ENCODE results near the gene TNF.
"Not testable (repeated sequence)": the region's sequence is repeated elsewhere in the genome, so short reads cannot be mapped to it uniquely, and the experiment has no call there.

Gene TNF

DNA sequence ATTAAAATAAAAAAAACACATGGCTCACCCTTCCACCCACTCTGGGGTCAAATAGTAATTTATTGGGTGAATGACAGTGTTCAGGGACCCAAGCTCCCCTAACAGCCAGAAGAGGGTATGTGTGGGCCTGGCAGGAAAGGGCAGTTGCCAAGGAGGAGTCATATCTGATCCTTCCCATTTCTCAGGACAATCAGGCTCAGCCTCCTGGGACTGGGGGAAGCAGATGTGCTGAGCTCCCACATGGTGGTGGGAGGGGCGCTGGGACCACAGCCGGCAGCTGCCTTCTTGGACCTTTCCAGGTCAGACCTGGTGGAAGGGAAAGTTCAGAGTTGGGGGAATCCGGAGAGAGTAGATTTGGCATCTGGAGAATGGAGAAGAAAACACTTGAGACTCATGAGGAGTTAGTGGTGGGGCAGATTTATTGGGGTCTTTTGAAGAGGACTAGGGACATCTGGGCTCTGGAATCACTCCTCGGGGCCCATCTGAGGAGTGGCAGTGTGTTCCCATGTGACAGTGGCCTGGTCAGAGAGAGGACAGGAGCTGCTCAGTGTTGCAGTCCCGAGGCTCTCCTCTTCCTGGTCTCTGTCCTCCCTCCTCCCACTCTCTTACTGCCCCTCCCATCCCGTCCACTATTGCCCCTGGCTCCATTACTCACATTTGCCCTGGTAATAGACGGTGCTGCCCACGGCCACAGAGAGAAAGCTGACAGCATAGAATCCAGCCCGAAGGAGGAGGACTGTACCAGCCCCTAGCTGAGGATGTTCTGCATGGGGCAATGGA lies 13.7 kb downstream of the TNF start:
- DNase-seq (ENCODE audit: low read depth in 2 of 2): no peak

DNA sequence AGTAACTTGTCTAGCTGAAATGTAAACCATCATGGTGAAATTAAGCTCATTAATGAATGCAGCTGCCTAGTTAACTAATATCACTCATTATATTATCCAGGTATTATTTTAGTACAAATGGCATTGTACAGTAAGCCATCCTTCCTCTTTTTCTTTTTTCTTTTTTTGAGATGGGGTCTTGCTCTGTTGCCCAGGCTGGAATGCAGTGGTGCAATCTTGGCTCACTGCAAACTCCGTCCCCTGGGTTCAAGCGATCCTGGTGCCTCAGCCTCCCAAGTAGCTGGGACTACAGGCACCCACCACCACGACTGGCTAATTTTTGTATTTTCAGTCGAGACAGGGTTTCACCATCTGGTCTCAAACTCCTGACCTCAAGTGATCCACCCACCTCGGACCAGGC lies 15.3 kb downstream of the TNF start:
- not testable (repeated sequence) for DNase-seq (ENCODE audit: low read depth in 2 of 2)

DNA sequence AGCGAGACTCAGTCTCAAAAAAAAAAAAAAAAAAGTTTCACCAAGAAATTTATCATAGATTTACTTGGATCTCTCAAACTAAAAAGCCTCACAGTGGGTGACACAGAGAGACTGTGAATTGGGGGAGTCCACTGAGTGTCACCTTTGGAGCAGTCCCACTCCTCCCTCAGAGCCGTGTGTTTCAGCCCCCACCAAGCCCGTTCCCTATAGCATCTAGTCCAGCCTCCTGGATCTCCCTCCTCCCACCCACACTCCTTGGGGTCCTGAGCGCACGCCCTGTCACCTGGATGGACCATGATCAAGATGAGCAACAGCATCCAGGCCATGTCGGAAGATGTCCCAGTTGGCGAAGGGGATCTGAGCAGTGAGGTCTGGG lies 17.0 kb downstream of the TNF start:
- DNase-seq (ENCODE audit: low read depth in 2 of 2): no peak

GRCh38 chr6:31597006-31597405 lies 21.6 kb downstream of the TNF start:
- no peak for DNase-seq (ENCODE audit: low read depth in 2 of 2)

GRCh38 chr6:31607317-31607716 lies 32.0 kb downstream of the TNF start:
- DNase-seq (ENCODE audit: low read depth in 2 of 2): no peak

DNA sequence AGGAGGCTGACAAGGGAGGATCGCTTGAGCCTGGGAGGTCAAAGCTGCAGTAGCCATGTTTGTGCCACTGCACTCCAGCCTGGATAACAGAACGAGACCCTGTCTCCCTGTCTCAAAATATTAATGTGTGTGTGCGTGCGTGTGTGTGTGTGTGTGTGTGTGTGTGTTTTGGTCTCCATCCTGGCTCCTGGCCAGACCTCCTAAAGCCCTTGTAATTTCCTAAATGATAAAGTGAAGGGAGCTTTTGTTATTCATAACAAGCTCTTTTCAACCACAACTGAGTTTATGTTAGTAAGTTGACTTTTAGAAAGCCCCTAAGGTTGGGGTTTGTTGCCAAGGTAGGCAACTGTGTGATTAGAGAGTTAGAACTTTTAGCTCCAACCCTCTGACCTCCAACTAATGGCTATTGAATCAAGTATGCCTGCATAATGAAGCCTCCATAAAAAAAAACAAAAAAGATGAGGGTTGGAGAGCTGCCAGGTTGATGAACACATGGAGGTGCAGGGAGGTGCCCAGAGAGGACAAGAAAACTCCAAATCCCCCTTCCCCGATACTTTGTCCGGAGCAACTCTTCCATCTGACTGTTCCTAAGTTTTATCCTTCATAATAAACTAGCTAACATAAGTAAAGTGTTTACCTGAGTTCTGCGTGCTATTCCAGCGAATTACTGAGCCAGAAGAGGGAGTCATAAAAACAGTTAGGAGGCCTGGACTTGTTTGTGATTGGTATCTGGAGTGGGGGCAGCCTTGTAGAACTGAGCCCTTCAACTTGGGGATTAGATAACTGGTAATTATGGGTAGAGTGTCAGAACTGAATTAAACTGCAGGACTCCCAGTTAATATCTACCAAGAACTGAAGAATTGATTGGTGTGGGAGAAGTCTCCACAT lies 34.4 kb downstream of the TNF start:
- DNase-seq (ENCODE audit: low read depth in 2 of 2): no peak

GRCh38 chr6:31610968-31611367 lies 35.6 kb downstream of the TNF start:
- DNase-seq (ENCODE audit: low read depth in 2 of 2): no peak

- no peak for DNase-seq (ENCODE audit: low read depth in 2 of 2)
Observed at GRCh38 chr6:31614075-31614619, 38.8 kb downstream of the TNF start.

DNA sequence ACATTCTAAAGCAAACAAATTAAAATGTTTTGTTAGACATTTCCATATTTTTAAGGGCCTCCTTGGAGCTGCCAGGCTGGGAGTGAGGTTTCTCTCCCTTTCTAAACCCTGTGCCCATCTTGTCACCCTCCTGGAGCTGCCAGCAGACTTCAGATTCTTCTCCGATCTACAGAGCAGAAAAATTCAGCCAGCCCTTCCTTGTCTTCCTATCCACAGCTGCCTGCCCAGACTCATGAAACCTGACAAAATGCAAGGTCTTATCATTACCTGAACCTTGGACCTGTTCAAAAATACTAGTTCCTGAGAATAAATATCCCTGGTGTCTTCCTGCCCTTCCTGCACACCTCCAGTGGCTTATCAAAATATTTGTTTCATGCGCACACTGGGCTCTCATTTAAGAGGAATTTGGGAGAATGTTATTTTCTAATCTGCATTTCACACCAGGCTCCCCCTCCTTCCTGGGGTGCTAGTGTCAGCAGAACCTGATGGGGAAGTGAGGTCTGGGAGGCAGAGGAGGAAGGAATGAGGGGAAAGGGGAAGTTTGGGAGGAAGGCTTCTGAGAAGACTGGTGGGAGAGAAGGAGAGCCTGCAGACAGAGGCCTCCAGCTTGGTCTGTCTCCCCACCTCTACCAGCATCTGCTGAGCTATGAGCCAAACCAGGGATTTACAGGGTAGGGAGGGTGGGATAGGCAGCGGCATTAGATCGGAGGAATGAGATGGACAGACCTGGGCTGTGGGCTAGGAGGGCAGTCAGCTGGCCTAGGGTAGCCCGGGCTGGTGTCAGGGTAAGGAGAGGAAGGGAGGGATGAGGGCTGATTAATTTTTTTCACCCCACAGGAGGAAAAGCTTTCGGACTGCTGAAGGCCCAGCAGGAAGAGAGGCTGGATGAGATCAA lies 39.6 kb downstream of the TNF start, which contains the start of gene AIF1:
TSS of gene AIF1 (plus strand) at position 551 of the 895 bp plus-strand sequence. CDS start at position 647, 96 bp downstream.
- no peak for DNase-seq (ENCODE audit: low read depth in 2 of 2)

DNA sequence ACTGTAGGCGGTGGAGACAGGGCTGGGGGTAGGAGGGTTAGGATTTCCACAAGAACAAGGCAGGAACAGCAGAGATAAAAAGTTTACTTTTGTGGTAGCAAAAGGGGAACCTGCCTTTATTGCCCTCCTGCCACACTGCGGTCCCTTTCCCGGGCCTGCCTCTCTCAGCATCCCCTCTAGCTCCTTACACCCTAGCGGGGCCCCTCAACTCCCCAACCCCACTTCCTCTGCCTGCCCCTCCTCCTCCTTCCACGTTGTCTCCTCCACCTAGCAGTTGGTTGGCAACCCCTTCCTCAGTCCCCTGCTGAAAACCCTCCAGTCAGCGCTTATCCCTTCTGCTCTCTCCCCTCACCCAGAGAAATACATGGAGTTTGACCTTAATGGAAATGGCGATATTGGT lies 40.4 kb downstream of the TNF start:
- DNase-seq (ENCODE audit: low read depth in 2 of 2): no peak

DNA sequence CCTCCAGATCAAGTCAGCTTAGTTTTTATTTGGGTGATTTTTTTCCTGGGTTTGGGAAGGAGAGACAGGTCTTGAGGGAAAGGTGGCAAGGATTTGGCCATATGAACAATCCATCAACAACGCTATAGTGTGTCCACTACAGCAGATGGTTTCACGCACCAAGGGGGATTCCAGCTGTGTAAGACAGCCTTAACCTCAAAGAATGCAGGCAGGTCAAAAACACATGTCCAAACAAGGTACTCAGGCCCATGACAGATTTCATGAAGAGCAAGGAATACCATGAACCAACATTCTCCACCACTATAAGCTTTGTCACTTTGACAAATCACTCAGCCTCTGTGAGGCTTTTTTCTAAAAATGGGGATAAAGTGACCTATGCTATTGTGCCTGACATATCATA lies 41.6 kb downstream of the TNF start:
- DNase-seq (ENCODE audit: low read depth in 2 of 2): no peak

- peak; percentile 80 to 95 for DNase-seq (ENCODE audit: low read depth in 2 of 2)
Observed at GRCh38 chr6:31619805-31620585, 44.6 kb downstream of the TNF start.

DNA sequence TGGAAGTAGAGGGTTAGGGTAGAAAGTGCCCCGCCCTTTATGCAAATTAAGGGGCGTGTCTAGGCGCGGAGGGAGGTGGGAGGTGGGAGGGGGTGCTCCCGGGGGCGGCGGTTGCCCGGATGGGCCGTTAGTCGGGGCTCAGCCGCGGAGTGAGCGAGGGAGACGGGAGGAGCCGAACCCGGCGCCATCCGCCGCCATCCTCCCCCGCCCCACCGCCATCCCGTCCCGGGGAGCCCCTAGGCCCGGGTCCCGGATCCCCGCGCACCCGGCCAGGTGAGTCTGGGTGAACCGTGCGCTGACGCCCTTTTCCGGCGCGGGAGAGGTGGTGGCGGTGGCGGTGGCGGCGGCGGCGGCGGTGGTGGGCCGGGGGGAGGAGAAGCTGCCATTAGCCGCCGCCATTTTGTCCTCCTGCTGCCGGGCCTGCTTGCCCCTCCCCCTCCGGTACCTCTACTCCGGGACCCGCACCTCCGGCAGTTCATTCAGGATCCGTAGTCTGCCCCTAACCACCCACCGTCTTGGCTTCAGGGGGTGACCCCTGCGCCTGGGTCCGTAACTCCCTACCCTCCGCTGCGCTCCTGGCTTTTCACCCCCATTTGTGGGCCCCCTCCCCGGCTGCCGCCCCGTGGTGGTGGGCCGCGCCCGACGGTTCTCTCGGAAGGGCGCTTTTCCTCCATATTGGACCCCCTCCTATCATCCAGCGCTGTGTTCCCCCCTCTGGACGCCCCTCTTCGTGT lies 45.4 kb downstream of the TNF start, which contains the start of gene PRRC2A:
TSS of gene PRRC2A (plus strand) at position 130 of the 734 bp plus-strand sequence. CDS start 2,075 bp downstream, outside the sequence.
- DNase-seq (ENCODE audit: low read depth in 2 of 2): peak in 1 of 2 donors; percentile 94

DNA sequence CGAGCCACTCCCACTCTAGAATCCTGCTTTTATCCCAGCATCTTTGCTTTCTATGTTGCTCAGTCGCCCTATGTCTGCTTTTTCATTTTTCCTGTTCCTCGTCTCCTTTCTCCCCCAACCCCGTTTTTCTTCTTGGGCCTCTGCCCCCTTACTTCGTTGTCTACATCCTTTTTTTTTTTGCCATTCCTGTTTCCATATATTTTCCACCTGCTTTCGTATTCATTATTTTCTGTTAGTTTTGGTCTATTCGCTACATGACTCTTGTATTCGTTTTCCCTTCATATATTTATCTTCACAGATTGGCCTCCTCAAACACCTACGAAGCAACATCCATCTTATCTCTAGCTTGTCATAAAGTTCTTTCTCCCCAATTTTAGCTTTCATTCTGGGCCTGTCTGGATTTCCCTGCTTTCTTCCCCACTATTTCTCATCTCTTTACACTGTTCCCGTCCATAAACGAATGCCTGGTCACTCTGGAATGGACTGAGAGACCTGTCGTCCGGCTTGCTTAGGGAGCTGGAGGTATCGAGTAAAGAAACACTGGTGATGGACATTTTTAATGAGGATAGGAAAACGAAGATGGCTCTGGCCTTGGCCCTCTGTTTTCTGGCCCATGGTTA lies 46.1 kb downstream of the TNF start:
- DNase-seq (ENCODE audit: low read depth in 2 of 2): no peak

GRCh38 chr6:31621991-31622390 lies 46.6 kb downstream of the TNF start:
- DNase-seq (ENCODE audit: low read depth in 2 of 2): no peak

DNA sequence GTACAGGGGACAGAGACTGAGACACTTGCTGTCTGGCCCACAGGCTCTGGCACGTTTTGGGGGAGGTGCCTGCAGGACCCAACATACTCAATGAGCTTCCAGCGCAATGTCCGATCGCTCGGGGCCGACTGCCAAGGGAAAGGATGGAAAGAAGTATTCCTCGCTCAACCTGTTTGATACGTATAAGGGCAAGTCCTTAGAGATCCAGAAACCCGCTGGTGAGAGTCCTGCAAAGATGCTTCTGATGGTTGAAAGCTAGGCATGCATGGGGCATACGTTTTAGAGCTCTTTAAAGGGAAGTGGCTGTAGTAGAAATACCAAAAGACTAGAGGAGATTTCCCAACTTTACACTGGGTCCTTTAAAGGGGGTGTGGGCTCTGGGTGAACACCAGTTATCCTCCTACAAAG lies 47.3 kb downstream of the TNF start:
- DNase-seq (ENCODE audit: low read depth in 2 of 2): no peak

GRCh38 chr6:31624070-31624469 lies 48.7 kb downstream of the TNF start:
- no peak for DNase-seq (ENCODE audit: low read depth in 2 of 2)

DNA sequence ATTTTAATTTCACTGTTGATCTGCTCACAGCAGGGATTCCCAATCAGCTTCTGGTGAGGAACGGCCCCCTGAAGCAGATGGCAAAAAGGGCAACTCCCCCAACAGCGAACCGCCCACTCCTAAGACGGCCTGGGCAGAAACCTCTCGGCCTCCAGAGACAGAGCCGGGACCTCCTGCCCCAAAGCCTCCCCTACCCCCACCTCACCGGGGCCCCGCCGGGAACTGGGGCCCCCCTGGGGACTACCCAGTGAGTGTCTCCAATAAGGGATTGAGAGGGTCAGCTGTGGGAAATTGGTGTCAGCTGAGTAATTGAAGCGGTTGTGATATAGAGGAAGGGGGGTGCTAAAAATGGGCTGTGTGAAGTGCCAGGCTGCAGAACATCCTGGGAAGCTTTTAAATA lies 51.6 kb downstream of the TNF start:
- no peak for DNase-seq (ENCODE audit: low read depth in 2 of 2)

DNA sequence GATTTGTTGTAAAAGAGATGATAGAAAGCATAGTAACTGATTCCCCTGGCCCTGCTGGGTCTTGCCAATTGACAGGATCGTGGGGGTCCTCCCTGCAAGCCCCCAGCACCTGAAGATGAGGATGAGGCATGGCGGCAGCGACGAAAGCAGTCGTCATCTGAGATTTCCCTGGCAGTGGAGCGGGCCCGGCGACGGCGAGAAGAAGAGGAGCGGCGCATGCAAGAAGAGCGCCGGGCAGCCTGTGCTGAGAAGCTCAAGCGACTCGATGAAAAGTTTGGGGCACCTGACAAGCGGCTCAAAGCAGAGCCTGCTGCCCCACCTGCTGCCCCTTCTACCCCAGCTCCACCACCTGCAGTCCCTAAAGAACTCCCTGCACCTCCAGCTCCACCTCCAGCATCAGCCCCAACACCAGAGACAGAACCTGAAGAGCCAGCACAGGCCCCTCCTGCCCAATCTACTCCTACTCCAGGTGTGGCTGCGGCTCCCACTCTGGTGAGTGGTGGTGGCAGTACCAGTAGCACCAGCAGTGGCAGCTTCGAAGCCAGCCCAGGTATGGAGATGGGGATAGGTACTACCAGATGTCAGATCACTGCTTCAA lies 52.4 kb downstream of the TNF start:
- DNase-seq (ENCODE audit: low read depth in 2 of 2): no peak
